Stimulated activated CD8-positive, alpha-beta memory T cell treated with anti-CD3 and anti-CD28 coated beads, Interleukin-12 subunit alpha, Interleukin-12 subunit beta, amount 100 ng/mL, for 1 hour (primary cell): ENCODE measurements around the gene RNF220.
"Not testable (repeated sequence)": the region's sequence is repeated elsewhere in the genome, so short reads cannot be mapped to it uniquely, and the experiment has no call there.

Experiments
- DNase-seq: peaks from one replicate; pipeline ENCODE4 v3.0.0-alpha.2; 2020; ENCODE audit warnings: low read depth

RNF220 gene

GRCh38 chr1:44679468-44679867 is 274.4 kb downstream of the RNF220 start:
- DNase-seq: no peak

GRCh38 chr1:44681905-44682882 is 277.1 kb downstream of the RNF220 start:
- no peak for DNase-seq

- no peak for DNase-seq
These were observed 277.8 kb downstream of the RNF220 start for GRCh38 chr1:44682883-44683265.

GRCh38 chr1:44684525-44684924 is 279.5 kb downstream of the RNF220 start:
- DNase-seq: no peak

- DNase-seq: no peak
These were observed 280.2 kb downstream of the RNF220 start for GRCh38 chr1:44685218-44685617.

GRCh38 chr1:44685881-44686280 is 280.8 kb downstream of the RNF220 start:
- DNase-seq: no peak

GRCh38 chr1:44688760-44689446 is 283.8 kb downstream of the RNF220 start:
- DNase-seq: no peak

GRCh38 chr1:44689447-44689765 is 284.4 kb downstream of the RNF220 start:
- DNase-seq: no peak

- DNase-seq: no peak
These were observed 288.1 kb downstream of the RNF220 start for GRCh38 chr1:44693159-44693558.

- no peak for DNase-seq
These were observed 288.8 kb downstream of the RNF220 start for GRCh38 chr1:44693900-44694299.

- no peak for DNase-seq
These were observed 289.9 kb downstream of the RNF220 start for GRCh38 chr1:44694863-44695478.

GRCh38 chr1:44695671-44696070 is 290.6 kb downstream of the RNF220 start:
- no peak for DNase-seq

GRCh38 chr1:44696101-44696500 is 291.0 kb downstream of the RNF220 start:
- no peak for DNase-seq

- no peak for DNase-seq
These were observed 291.8 kb downstream of the RNF220 start for GRCh38 chr1:44696789-44697345.

- no peak for DNase-seq
These were observed 293.1 kb downstream of the RNF220 start for GRCh38 chr1:44698138-44698537.

GRCh38 chr1:44699375-44699774 is 294.3 kb downstream of the RNF220 start:
- not testable (repeated sequence) for DNase-seq

- no peak for DNase-seq
These were observed 295.5 kb downstream of the RNF220 start for GRCh38 chr1:44700573-44700972.

- no peak for DNase-seq
These were observed 296.1 kb downstream of the RNF220 start for GRCh38 chr1:44701141-44701573.
